Hepatocyte (in vitro differentiated cells): ENCODE results near the gene GNPDA1.

Source experiments
- CTCF ChIP-seq: fragments of 200-600 bp; sonication (generic); IDR thresholded peaks from 2 replicates; pipeline ENCODE4 v1.5.1; 2016; ENCODE audit warnings: antibody characterized with exemption, mild to moderate bottlenecking; ENCODE audit not compliant: poor library complexity
- EZH2 ChIP-seq: fragments of 200-600 bp; sonication (generic); IDR thresholded peaks from 2 replicates; pipeline ENCODE4 v1.6.1; 2016; ENCODE audit warnings: antibody characterized with exemption, mild to moderate bottlenecking, borderline replicate concordance
- EZH2phosphoT487 ChIP-seq: fragments of 200-600 bp; sonication (generic); IDR thresholded peaks from one replicate; pipeline ENCODE4 v1.6.1; 2018; ENCODE audit warnings: antibody characterized with exemption, mild to moderate bottlenecking, low read depth, moderate library complexity; ENCODE audit not compliant: unreplicated experiment, severe bottlenecking

- TF ChIP-seq EZH2phosphoT487: no peak
- TF ChIP-seq CTCF: no peak
- no peak for TF ChIP-seq EZH2
Measured at GRCh38 chr5:142046191-142046590, 33.4 kb upstream of the GNPDA1 start.
